Sigmoid colon (tissue), 7 donors: ENCODE results near the gene PHF20. TPM values are rescaled to one million over a fixed set of nuclear protein-coding genes. Genes with fewer than 3 reads are reported as not detected.

Experiments
- DNase-seq: peaks from one replicate; pipeline ENCODE4 v3.0.0-alpha.2; 2019
- H3K27ac ChIP-seq, 4 donors: fragments of 200-600 bp; sonication (generic); one replicate each; pipeline ENCODE4 v1.5.1; 2016 to 2019; ENCODE audit warnings: mild to moderate bottlenecking in 1 of 4
- H3K27me3 ChIP-seq, 3 donors: fragments of 200-600 bp; sonication (generic); one replicate each; pipeline ENCODE4 v1.5.1; 2019; ENCODE audit warnings: mild to moderate bottlenecking in 1 of 3
- H3K36me3 ChIP-seq, 4 donors: fragments of 200-600 bp; sonication (generic); one replicate each; pipeline ENCODE4 v1.5.1; 2016 to 2019
- H3K4me1 ChIP-seq, 4 donors: fragments of 200-600 bp; sonication (generic); one replicate each; pipeline ENCODE4 v1.5.1; 2017 to 2019
- H3K4me3 ChIP-seq, 4 donors: fragments of 200-600 bp; sonication (generic); one replicate each; pipeline ENCODE4 v1.5.1; 2017 to 2019; ENCODE audit warnings: mild to moderate bottlenecking in 2 of 4, moderate library complexity in 1 of 4
- H3K9me3 ChIP-seq, 4 donors: fragments of 200-600 bp in 3 of 4; sonication (generic) in 3 of 4; one replicate each; pipeline versions ENCODE4 v1.5.1 to v1.6.1; 2013 to 2019
- CTCF ChIP-seq, 4 experiments: fragments of 450-650 bp in 3 of 4; fragments of 200-600 bp in 1 of 4; IDR thresholded peaks; one replicate each; pipeline ENCODE4 v1.5.1; 2016 to 2019; ENCODE audit warnings: antibody characterized with exemption in 4 of 4, mild to moderate bottlenecking in 3 of 4, moderate library complexity in 2 of 4
- EP300 ChIP-seq, 4 donors: sonication (generic); formaldehyde crosslinking; IDR thresholded peaks; one replicate each; pipeline ENCODE4 v1.6.1; 2017; ENCODE audit warnings: antibody characterized with exemption in 4 of 4
- POLR2A ChIP-seq, 2 donors: fragments of 450-650 bp; IDR thresholded peaks; one replicate each; pipeline ENCODE4 v1.6.1; 2016; ENCODE audit warnings: antibody characterized with exemption in 2 of 2, mild to moderate bottlenecking in 2 of 2, moderate library complexity in 2 of 2
- POLR2AphosphoS5 ChIP-seq, 4 donors: sonication (generic); formaldehyde crosslinking; IDR thresholded peaks; one replicate each; pipeline ENCODE4 v1.6.1; 2017; ENCODE audit warnings: antibody characterized with exemption in 4 of 4
- WGBS, 2 donors: extraction: QIAGEN DNeasy Blood & Tissue Kit; methylation state at CpG; one replicate each; pipeline ENCODE4 v1.1.7; 2013; 5-methylcytosine and 5-hydroxymethylcytosine counted together
- intact Hi-C: fragments of 100-400 bp; cut with DNase I; formaldehyde crosslinking; loops from one replicate; pipeline ENCODE4 v1.15.1; 2023
- polyA plus RNA-seq, 3 donors: library from polyadenylated mRNA; stranded (reverse); fragments of 200-250 nt; gene quantifications; one replicate each; pipeline ENCODE4 v1.2.3, GENCODE V29; 2013
- total RNA-seq, 4 donors: library from RNA; depleted of rRNA; stranded (reverse); fragments of >200 nt; gene quantifications; one replicate each; pipeline ENCODE4 v1.1.0, GENCODE V29; 2016
- donor health status: healthy with polysubstance abuse.
- donor health status: Bipolar disorder and iron deficiency.
- donor health status: healthy.

PHF20 gene
- total and polyA plus RNA-seq, 7 donors, result 10.8 to 49.7 (median 41.0) TPM

- intact Hi-C loops, result no loop called here
- no peaks in the 10 kb centered on the region for H3K27me3 ChIP-seq
Measured at GRCh38 chr20:35766843-35767242, 5.0 kb upstream of the PHF20 start.

DNA sequence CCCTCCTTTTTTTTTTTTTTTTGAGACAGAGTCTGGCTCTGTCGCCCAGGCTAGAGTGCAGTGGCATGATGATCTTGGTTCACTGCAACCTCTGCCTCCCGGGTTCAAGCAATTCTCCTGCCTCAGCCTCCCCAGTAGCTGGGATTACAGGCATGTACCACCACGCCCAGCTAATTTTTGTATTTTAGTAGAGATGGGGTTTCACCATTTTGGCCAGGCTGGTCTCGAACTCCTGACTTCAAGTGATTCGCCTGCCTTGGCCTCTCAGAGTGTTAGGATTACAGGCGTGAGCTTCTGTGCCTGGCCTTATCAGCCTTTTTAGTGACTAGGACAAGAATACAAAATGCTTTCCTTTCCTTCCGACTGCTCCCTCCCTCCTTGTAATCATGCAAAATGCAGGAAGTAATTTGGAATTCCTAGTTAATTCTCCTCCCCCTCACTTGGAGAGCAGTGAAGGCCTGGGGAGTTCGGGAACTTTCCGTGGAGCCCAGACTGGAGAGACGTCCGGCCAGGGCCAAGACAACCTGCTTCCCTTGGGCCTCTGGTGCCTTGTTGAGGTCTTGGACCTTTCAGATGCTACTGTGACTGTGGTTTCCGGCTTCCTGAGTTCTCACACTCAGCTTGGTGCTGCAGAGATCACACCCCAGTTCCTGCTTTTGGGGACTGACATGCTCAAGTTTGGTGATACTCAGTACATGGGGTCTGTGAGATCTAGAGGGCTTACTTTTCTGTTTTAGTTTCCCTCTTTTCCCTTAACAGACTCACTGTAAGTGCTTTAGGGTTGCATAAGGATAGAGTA lies 3.9 kb upstream of the PHF20 start:
- Histone ChIP-seq H3K27ac (peak overlapping the region; percentile 93 to 97 (median 94)), H3K4me1 (peaks cover 0 to 33% (median 17%) of the 10 kb centered on the region in 4 donors), H3K36me3 (no peaks in the 10 kb centered on the region), H3K27me3 (no peaks in the 10 kb centered on the region), H3K4me3 (no peak overlapping the region), H3K9me3 (no peaks in the 10 kb centered on the region)
- intact Hi-C loops, result no loop called here
- peak in 3 of 4 donors; percentile 57 to 76 (median 60) for TF ChIP-seq POLR2AphosphoS5 (IDR thresholded peaks at IDR 0.05)
- TF ChIP-seq CTCF (IDR thresholded peaks at IDR 0.05), result no peak
- peak in 1 of 2 donors; percentile 47 for TF ChIP-seq POLR2A (IDR thresholded peaks at IDR 0.05)
- no peak for TF ChIP-seq EP300 (IDR thresholded peaks at IDR 0.05)
- 42 to 66% methylated on average over 12 of the region's 12 CpGs for WGBS, 2 donors
- peak; percentile 77 for DNase-seq

More at GRCh38 chr20:35766843-35767242, 5.0 kb upstream of the PHF20 start:
- no peak overlapping the region for H3K4me3 ChIP-seq
- DNase-seq, result no peak
- H3K36me3 ChIP-seq, result no peaks in the 10 kb centered on the region
- H3K27ac ChIP-seq, result no peak overlapping the region
- 62 to 80% methylated on average over 4 of the region's 4 CpGs for WGBS, 2 donors
- TF ChIP-seq POLR2A (IDR thresholded peaks at IDR 0.05), result no peak
- TF ChIP-seq POLR2AphosphoS5 (IDR thresholded peaks at IDR 0.05), result no peak
- TF ChIP-seq CTCF (IDR thresholded peaks at IDR 0.05), result no peak
- no peak for TF ChIP-seq EP300 (IDR thresholded peaks at IDR 0.05)
- no peaks in the 10 kb centered on the region for H3K9me3 ChIP-seq
- peaks cover 0 to 27% (median 11%) of the 10 kb centered on the region in 4 donors for H3K4me1 ChIP-seq

GRCh38 chr20:35768731-35769664 lies 2.8 kb upstream of the PHF20 start:
- Histone ChIP-seq H3K4me1 (peaks cover 0 to 44% (median 28%) of the 10 kb centered on the region in 4 donors), H3K9me3 (no peaks in the 10 kb centered on the region), H3K4me3 (no peak overlapping the region), H3K36me3 (no peaks in the 10 kb centered on the region), H3K27ac (peak overlapping the region; percentile 93 to 97 (median 94)), H3K27me3 (no peaks in the 10 kb centered on the region)
- intact Hi-C loops, result no loop called here
- WGBS, 2 donors, result 63 to 70% methylated on average over 5 of the region's 5 CpGs
- DNase-seq, result peak; percentile 99
- TF ChIP-seq EP300 (IDR thresholded peaks at IDR 0.05) (peak in 1 of 4 donors; percentile 44), POLR2AphosphoS5 (IDR thresholded peaks at IDR 0.05) (peak; percentile 86 to 97 (median 86)), CTCF (IDR thresholded peaks at IDR 0.05) (no peak), POLR2A (IDR thresholded peaks at IDR 0.05) (peak in 1 of 2 donors; percentile 51)

GRCh38 chr20:35771367-35771688 lies 487 bp upstream of the PHF20 start:
- no peak for TF ChIP-seq POLR2AphosphoS5 (IDR thresholded peaks at IDR 0.05)
- no peak for TF ChIP-seq CTCF (IDR thresholded peaks at IDR 0.05)
- no peak for TF ChIP-seq POLR2A (IDR thresholded peaks at IDR 0.05)
- TF ChIP-seq EP300 (IDR thresholded peaks at IDR 0.05), result no peak
- no peaks in the 10 kb centered on the region for H3K9me3 ChIP-seq
- WGBS, 2 donors, result 86% methylated on average over 9 of the region's 9 CpGs
- H3K27me3 ChIP-seq, result no peaks in the 10 kb centered on the region
- peak overlapping the region in 2 of 4 donors; percentile 76 to 84 for H3K4me3 ChIP-seq
- peak overlapping the region; percentile 93 to 97 (median 94) for H3K27ac ChIP-seq
- intact Hi-C loops, result loop anchor here (5.0 kb wide), 1 partner anchor 111 kb away; no protein-coding TSS in a partner anchor
- peaks cover 0 to 8% (median 0%) of the 10 kb centered on the region in 4 donors for H3K36me3 ChIP-seq
- H3K4me1 ChIP-seq, result peaks cover 0 to 54% (median 32%) of the 10 kb centered on the region in 4 donors
- DNase-seq, result no peak
